Stomach (tissue), 4 donors: ENCODE data around the gene EHBP1L1.

ENCODE experiments used
- EP300 ChIP-seq: sonication (generic); formaldehyde crosslinking; IDR thresholded peaks from one replicate; pipeline ENCODE4 v1.6.1; 2017; ENCODE audit warnings: antibody characterized with exemption
- POLR2A ChIP-seq, 4 donors: fragments of 450-650 bp; IDR thresholded peaks; one replicate each; pipeline ENCODE4 v1.6.1; 2016; ENCODE audit warnings: antibody characterized with exemption in 4 of 4, control low read depth in 2 of 4, mild to moderate bottlenecking in 1 of 4, moderate library complexity in 1 of 4

GRCh38 chr11:65634440-65634839 lies 58.6 kb downstream of the EHBP1L1 start:
- no peak for TF ChIP-seq EP300
- no peak for TF ChIP-seq POLR2A (IDR thresholded peaks at IDR 0.05)
